ENCODE measurements around the gene PHF1. TPM values are rescaled to one million over a fixed set of nuclear protein-coding genes. Genes with fewer than 3 reads are reported as not detected.

Gene PHF1
- polyA plus RNA-seq, 1 donor = 68.8 TPM

DNA sequence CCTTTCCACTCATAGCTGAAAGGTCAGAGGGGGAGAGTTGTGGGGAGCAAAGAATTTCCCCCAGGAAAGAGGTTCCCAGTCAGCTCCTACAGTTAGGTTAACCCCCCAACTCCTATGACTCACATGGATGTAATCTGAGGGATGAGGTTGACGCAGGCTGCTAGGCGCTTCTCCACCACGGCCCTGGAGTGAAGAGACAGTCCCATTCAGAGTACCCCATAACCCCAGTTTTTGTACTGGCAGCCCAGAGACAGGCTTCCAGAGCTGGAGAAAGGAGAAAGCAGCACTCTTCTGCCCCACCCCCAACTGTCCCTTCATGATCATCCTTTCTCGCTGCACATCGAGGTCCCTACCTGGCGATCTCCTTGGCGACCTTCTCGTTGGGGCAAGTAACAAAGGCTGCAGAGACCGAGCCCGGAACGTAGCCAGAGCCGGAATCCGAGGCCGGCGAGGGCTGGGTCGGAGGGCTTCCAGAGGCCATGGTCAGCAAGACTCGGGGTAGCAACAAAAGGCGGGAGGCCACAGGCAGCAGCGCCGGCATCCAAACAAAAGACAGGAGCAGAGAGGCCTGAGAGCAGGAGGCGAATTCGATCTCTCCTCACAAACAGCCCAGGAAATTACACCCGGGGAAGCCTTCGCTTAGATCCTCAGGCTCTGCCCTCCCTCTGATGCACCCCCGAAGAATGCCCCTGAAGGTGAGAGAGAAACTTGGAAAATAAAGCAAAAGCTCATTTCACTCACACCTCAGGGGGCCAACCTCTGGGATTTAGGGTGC is 6.5 kb downstream of the PHF1 start:
- DNase-seq = no peak

DNA sequence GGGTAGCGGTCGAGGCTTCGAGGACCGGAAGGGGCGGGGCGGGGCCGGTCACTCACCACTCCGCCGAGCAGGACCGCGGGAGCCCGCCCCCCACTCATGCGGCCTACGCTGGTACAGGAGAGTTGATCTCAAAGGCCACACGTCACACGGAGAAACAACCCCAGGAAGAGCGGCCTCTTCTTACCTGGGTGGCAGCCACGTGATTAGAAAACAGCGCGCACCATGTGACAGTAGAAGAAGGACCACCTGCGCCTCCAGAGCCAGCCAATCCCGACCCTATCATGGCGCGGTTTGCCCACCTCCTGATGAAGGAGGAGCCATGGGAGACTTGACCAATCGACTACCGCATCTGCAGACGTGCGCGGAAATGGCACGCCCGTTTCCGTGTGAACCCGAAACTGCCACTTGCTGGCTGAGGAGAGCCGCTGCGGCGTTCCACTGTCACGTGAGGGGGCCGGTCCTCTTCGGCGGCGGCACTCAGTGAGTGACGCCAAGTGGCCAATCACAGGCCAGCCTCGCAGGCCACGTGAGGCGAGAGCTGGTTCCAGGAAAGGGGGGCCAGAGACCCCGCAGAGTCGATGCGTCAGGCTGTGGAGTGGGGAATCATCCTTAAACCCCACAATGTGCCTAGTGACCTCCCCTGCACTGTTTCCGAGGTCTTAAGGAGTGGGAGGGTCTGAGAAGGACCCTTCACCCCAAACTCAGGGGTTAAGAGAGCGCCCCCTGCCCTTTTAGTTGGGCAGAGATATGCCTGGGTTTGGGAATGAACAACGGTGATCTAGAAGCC is 7.3 kb downstream of the PHF1 start, which contains the start of gene CUTA:
Gene CUTA, minus strand, starts transcription at position 205 of the 787 bp plus-strand sequence. Its CDS starts 107 bp downstream, at position 98.
- peak; percentile 99 for DNase-seq

DNA sequence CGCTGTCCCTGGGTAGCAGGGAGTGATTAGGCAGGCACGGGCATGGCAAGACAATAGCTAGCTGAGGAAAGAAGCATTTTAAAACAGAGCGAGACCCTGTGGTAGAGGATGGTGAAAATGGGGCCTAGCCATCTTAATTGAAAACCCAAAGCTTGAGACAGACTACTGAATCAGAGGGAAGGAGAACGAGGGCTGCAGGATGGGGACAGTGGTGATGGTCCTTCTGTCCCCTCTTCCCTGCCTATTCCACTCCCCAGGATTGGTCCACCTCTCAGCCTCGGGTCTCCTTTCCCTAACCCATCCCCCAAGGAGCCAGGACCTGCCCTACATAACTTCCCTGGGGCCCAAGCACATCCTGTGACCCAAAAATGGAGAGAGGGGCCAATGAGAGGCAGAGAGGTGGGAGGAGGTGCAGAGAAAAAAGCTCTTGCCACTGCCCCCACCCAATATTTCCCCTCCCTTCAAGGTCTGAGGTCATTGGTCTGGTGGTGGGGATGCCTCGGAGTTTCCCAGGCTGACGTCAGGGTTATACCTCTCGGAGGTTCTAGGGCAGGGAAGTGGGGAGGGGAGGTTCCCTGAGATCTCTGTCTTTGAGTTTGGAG is 8.0 kb downstream of the PHF1 start:
- DNase-seq = no peak

DNA sequence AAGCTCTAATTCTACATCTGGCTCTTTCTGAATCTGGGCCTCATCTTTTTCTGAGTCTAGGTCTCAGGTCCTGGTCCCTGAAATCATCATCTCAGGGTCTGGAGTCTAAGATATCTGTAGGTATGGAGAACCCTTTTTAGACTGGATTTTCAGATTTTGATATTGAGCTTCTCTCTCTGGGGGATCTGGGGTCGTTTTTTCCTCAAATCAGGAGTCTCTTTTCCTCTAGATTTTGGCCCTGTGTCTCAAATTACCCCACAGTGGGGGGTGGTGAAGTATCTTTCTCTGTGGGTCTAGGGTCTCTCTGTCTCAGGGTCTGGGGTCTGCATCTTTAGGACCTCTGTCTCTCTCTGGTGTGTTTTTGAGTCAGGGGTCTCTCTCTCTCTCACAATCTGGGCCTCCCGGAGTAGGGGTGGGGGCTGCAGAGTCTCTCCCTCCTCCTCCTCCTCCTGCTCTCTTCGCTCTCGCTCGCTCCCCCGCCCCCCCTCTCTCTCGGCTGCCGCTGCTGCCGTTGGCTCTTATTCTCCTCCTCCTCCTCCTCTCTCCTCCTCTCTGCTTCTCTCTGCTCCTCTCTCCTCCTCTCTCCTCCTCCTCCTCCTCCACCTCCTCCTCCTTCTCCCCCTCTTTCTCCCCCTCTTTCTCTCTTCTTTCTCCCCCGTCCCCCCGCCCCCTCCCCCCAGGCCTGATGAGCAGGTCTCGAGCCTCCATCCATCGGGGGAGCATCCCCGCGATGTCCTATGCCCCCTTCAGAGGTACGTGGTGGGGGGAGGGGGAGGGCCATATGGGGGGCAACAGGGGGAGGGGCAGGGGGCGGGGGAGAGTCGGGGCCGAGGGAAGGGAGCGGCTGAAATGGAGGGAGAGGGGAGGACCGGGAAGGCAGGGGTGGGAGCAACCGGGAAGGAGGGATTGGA is 9.0 kb downstream of the PHF1 start, which contains the start of gene SYNGAP1:
Gene SYNGAP1, plus strand, starts transcription at position 486 of the 911 bp plus-strand sequence. Its CDS starts 200 bp downstream, at position 686.
- no peak for DNase-seq

DNA sequence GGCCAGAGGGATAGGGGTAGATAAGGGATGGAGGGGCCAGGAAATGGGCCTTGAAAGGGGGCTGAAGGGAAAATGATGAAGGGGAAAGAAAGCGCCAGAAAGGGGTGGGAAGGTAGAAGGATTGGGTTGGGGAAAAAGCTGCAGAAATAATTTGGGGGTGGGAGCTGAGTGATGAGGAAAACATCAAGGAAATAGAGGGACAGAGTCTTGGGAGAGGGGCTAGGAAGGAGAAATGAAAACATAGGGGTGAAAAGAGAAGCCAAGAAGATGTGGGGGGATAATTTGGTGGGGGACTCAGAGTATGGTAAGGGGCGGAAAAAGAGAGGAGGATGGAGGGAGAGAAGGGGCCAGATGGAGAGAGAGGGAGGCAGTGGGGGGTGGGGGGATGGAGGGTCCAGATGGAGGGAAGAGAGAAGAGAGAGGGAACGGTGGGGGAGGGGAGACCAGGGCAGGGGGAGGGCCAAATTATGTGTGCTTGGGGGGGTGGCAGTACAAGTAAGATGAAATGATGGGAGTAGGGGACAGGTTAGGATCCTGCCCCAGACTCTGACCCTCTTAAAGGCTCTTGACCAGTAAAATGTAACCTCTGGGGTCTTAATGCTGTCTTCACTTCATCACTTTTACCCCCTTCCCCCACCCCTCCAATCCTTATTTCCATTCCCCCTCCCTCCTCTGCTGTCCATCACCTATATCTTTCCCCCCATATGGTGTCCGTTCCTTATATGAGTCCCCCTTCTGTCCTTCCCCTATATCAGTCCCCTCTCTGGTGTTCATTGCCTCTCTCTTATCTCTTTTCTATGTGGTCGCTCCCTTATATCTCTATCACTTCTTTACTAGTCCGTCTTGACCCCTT is 9.9 kb downstream of the PHF1 start:
- DNase-seq = no peak

DNA sequence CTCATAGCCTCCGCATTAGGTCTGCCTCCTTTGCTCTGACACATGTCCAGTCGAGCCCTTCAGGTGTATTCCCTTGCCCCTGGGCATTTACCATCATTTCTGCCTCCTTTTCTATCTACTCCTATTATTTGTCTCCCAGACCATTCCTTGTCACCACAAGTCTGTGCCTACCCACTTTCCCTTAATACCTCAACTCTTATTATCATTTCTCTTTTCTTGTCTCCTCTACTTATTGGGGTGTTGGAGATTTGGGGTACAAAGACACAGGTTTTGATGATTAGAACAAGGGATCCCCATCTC is 10.5 kb downstream of the PHF1 start:
- no peak for DNase-seq

DNA sequence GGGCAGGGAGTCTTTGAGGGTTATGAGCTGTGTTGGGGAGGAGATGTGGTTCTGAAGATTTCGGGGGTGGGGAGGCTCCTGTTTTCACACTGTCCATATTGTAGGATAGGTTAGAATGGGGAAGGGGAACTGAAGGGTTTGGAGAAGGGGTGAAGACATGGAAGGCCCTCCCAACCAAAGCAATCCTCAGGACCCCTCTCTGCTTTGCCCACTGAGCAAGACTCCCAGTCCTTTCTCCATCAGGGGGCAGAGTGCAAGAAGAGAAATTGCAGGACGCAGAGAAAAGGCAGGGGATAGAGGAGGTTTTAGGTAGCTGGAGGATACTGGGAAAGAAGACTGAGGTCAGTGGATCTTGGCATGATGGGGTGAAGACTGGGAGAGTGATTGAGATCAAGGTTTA is 13.0 kb downstream of the PHF1 start:
- no peak for DNase-seq

DNA sequence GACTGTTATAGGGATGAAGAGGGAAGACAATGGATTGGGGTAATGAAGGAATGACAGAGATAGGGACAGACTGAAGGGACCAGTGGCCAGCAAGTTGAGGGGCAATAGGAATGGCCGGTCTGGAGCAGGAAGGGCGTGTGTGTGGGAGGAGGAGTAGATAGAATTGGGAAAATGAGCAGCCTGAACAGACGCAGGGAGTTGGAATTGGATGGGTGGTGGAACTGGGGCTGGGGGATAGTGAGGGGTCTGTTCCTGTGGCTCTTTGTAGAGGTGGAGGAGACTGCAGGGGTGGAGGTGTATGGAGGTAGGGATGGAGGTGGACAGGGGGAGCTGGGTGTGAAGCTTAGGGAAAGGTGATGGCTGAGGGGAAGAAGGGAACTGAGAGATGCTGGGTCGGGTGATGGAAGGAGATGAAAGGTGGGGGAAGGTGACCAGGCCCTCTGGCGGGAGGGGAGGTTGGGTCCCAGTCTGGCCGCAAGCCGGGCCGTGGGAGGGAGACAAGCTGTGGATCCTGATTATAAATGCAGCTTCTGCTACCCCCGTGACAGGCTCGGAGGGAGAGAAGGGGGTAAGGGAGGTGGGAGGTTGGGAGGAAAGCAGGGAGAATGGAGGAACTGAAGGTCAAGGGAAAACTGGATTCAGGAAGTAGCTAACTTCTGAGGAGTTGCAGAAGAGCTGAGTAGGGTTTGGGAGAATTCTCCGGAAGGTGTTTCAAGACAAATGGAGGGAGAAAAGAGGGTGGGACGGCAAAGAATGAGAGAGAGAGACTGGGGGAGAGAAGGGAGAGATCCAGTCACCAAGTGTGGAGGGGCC is 14.2 kb downstream of the PHF1 start:
- DNase-seq = no peak

DNA sequence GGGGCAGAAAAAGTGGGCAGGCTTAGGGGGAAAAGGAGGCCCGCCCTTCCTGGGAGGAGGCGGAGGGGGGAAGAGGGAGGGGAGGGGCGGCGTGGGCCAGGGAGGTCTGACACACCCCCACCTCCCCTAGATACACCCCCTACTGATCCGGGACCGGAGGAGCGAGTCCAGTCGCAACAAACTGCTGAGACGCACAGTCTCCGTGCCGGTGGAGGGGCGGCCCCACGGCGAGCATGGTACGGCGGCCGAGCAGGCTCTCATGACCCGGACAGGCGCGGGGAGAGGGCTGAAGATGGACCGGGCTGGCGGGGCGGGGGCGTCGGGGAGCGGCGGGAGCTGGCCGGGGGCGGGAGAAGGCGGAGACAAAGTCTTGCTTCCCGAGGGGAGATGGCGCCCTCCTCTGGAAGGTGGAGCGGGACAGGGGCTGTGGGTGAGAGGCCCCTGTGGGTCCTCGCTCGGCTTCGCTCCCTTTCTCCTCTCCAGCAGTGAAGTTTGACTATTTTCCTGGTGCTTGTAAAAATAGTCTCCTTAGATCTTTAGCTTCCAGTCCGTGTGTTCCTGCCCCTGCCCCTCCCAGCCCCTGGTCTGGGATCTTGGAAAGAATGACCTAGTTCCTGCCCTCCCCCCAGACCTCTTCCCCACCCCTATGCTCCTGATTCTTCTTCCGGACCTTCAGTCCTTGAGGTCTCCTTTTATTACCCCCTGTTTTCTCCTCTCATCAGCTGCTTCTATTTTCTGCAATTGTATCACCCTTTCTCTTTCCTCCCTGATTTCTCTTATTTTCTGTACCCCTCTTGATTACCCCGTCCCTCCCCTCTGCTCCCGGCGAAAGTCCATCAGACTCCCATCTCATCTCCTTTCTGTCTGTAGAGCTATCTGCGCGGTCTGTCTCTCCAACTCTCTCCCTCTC is 15.1 kb downstream of the PHF1 start:
- peak; percentile 84 for DNase-seq

DNA sequence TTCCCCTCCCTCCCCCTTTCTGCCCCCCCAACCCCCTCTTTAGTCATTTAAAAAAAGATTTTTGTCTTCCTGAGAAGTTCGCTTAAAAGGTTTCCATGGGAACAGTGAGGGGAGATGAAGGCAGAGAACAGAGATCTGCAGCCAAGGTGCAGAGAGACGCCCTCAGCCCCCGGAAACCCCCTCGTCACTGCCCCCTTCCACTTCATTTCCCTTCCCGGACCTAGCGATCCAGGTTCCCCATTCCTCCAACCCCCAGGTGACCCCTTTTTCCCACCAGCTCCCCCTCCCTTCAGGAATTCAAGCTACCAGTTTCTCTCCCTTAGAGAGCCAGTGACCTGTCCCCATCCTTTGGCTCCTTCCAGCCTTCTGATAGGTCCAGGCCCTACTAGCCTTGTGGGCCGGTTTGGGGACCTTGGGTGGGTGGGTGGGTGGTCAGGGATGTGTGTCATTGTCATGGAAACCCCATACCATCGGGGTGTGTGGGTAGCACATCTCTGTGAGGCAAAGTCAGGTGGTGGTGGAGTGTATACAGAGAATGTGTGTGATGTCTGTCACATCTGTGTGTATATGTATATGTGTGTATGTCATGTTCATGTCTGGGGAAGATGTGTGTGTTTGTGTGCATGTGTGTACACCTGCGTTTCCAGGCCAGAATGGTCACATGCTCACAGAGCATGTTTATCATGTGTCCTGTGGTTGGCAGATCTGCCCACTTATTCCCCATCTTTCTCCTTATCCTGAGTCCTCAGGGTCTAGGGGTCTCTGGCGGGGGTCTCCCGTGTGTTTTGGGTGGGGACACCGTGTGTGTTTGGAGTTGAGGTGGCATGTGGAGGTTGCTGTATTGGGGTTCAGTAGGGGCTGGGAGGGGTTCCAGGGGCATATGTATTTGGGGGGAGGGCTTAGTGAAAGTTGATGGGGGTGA is 16.0 kb downstream of the PHF1 start:
- DNase-seq = no peak

DNA sequence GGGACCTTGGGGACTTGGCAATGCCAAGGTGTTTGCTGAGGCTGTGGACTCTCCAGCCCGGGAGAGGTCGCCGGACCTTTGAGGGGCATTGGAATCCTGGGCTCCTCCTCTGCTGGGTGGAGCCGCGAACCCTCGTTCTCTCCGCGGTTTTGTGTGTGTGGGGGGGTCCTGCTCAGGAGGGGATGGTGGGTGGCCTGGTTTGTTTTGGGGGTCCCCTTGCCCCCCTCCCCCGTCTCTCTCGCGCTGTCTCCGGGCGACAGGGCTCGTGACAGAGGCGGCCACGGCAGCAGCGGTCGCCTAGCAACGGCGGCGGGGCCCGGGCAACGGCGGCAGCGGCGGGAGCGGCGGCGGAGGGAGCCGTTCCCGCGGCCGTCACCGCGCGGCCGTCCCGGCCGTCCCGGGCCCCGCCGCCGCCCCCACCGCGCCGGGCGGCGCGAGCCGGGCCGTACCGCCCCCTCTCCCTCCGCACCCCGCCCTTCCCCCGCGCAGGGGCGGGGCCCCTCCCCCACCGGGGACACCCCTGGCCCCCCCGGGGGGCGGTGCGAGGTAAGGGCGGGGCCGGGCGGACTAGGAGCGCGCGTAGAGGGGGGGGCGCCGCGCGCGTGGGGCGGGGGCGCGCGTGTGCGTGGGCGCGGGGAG is 16.9 kb downstream of the PHF1 start:
- DNase-seq = no peak

DNA sequence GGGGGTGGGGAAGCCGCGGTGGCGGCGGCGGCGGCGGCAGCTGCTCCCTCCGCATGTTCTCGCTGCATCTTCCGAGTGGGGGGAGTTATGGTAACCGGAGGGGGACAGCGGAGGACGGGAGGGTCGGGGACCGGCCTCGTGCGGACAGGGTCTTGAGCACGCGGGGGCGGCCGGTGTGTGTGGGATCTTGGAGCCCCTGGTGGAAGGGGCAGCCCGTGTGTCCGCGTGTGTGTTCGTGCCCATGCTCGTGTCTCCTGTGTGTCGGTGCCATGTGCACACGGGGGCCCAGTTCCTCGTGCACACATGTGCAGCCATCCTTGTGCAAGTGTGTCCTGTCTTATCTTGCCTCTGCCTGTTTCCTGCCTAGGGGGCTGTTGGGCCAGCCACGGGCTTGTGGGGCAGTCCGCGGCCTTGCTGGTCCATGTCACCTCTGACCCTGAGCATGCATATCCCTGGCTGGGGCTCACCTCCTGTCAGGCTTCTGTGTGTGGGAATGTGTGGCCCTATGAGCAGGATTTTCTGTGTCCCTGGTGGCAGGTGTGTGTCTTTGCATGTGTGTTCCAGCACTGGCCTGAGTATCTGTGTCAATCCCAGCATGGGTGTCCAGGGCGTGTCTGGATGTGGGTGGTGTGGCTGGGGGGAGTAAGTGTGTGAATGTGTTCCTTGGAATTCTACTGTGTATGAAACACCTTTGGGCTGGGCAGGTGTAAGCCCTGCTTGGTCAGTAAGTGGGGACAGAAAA is 17.6 kb downstream of the PHF1 start:
- DNase-seq = no peak

DNA sequence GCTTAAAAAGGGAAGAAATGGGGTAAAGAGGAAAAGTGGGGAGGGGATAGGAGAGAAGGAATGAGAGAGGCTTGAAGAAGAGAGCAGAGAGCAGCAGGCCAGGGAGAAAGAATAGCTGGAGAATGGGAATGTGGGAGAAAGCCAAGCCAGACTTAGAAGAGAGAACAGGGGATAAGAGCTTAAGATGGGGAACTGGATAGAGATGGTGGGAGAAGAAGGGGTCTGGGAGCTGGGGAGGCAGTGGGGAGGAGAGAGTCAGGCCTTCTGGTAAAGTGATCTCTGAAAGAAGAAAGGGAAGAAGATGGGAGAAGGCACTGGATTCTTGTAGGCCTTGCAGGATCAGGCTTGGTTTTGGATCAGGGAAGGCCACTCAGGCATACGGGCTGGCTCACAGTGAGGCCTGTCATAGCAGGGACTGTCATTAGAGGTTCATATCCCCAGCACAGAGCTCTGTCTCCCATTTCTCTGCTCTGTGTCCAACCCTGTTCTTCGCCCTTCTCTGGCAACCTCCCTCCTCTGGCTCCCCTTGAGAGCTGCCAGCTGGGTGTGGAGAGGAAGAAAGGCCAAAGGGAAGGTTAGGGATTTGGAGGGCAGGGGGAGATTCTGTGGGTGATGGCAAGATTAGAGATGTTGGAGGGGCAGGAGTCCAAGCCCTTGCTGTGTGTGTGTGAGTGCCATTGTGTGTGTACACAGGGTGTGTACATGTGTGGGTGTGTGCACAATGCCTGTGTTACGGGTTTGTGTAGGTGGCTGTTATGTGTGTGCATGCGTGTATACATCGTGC is 18.3 kb downstream of the PHF1 start:
- DNase-seq = no peak

DNA sequence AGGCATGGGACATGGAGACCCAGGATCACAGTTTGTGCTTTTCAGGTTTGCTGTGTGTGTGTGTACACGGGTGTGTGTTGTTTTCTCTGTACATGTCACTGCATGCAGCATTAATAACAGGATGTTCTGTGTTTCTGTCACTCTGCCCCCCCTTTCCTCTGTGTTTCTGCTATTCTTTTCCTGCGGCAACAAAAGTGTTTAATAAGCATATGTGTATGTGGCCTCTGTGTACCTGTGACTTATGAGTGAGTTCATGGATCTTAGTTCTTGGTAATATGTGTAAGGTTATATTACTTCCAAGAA is 18.9 kb downstream of the PHF1 start:
- no peak for DNase-seq

DNA sequence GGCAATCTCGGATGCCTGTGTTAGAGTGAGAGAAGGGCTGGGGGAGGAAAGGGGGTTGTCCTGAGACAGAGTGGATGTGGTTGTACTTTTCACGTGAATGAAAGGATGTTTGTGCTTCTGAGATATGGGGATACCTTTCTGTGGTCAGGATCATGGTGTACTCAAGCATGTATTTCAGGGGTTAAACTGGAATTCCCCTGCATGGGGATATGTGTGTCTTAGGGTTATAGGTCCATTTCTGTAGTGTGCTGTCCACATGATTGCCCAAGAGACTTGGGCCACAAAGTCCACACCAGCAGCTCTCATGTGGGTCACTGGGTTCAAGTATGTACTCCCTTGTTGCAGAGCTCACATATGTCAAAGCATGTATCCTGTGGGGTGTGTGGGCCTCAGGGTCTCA is 19.5 kb downstream of the PHF1 start:
- no peak for DNase-seq

All from left kidney (tissue), 2 donors.